ENCODE measurements around the gene TGFBR1.

Gene TGFBR1

GRCh38 chr9:99109522-99109921 is 4.6 kb downstream of the TGFBR1 start:
- TF ChIP-seq CTCF (IDR thresholded peaks at IDR 0.05; ENCODE audit: control extremely low read depth, extremely low read depth, low read depth, missing control alignments) = no peak
- CTCF ChIA-PET = interaction anchor here (1.0 kb wide), 1 partner anchor 23 kb away, joined by 3 read pairs; no protein-coding TSS in a partner anchor
- POLR2A ChIA-PET = no interaction called here
- DNase-seq (ENCODE audit: extremely low spot score) = no peak

GRCh38 chr9:99112750-99113413 is 8.0 kb downstream of the TGFBR1 start:
- TF ChIP-seq CTCF (IDR thresholded peaks at IDR 0.05; ENCODE audit: control extremely low read depth, extremely low read depth, low read depth, missing control alignments) = no peak
- POLR2A ChIA-PET = no interaction called here
- CTCF ChIA-PET = interaction anchor here (1.0 to 2.1 kb wide), 5 partner anchors 8 to 54 kb away, joined by 3 to 8 read pairs (median 4); partner anchors contain the start of gene TGFBR1
- DNase-seq (ENCODE audit: extremely low spot score) = no peak

- ChIA-PET CTCF (interaction anchor here (1.0 to 2.1 kb wide), 7 partner anchors 9 to 115 kb away, joined by 3 to 9 read pairs (median 4); partner anchors contain the start of gene TGFBR1), POLR2A (no interaction called here)
- no peak for TF ChIP-seq CTCF (IDR thresholded peaks at IDR 0.05; ENCODE audit: control extremely low read depth, extremely low read depth, low read depth, missing control alignments)
- no peak for DNase-seq (ENCODE audit: extremely low spot score)
Observed at GRCh38 chr9:99113414-99114048, 8.6 kb downstream of the TGFBR1 start.

- ChIA-PET POLR2A (no interaction called here), CTCF (interaction anchor here (1.2 to 2.1 kb wide), 4 partner anchors 10 to 116 kb away, joined by 3 to 9 read pairs (median 6); partner anchors contain the start of gene TGFBR1)
- DNase-seq (ENCODE audit: extremely low spot score) = no peak
- TF ChIP-seq CTCF (IDR thresholded peaks at IDR 0.05; ENCODE audit: control extremely low read depth, extremely low read depth, low read depth, missing control alignments) = no peak
Observed at GRCh38 chr9:99114049-99114440, 9.1 kb downstream of the TGFBR1 start.

- TF ChIP-seq CTCF (IDR thresholded peaks at IDR 0.05; ENCODE audit: control extremely low read depth, extremely low read depth, low read depth, missing control alignments) = no peak
- ChIA-PET POLR2A (no interaction called here), CTCF (interaction anchor here (1.5 to 1.7 kb wide), 2 partner anchors 21 to 26 kb away, joined by 3 to 9 read pairs; no protein-coding TSS in a partner anchor)
- DNase-seq (ENCODE audit: extremely low spot score) = no peak
Observed at GRCh38 chr9:99114846-99115500, 10.1 kb downstream of the TGFBR1 start.

- ChIA-PET CTCF (interaction anchor here (1.3 to 1.4 kb wide), 2 partner anchors 10 to 25 kb away, joined by 4 to 9 read pairs; partner anchors contain the start of gene TGFBR1), POLR2A (no interaction called here)
- DNase-seq (ENCODE audit: extremely low spot score) = no peak
- no peak for TF ChIP-seq CTCF (IDR thresholded peaks at IDR 0.05; ENCODE audit: control extremely low read depth, extremely low read depth, low read depth, missing control alignments)
Observed at GRCh38 chr9:99116003-99116411, 11.1 kb downstream of the TGFBR1 start.

All from GM10248 (cell line).